ENCODE data around the gene UBE2F. TPM values are rescaled to one million over a fixed set of nuclear protein-coding genes. Genes with fewer than 3 reads are reported as not detected.

UBE2F gene
- total and polyA plus RNA-seq, 9 of the 15 experiments (the other 6 are each of a cell fraction or from before 2014, with no cell fraction given) = 18.1 to 88.1 (median 53.0) TPM

DNA sequence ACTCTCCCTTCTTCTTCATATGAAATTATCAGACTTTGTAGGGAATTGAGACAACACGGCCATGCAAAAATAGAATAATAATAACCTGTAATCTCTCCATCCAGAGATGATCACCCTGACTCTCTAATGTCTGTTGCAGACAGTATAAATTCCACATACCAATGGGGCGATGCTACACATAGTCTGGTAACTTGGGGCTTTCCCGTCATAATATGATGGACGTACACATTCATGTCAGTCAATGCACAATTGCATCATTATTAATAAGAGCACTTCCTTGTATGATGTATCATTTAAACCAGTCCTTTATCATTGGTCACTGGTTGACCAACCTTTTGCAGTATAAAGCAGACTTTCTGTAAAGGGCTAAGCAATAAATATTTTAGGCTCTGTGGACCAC is 54.5 kb downstream of the UBE2F start:
- 85% methylated on average over 4 of the region's 4 CpGs for WGBS (ENCODE audit: insufficient coverage, low coverage, missing lambda C conversion rate)
- TF ChIP-seq RFX5 (IDR thresholded peaks at IDR 0.05; ENCODE audit: low read depth, low read length) (no peak), FIP1L1 (IDR thresholded peaks at IDR 0.05; ENCODE audit: low read depth, low read length, poor library complexity, severe bottlenecking) (no peak), RBM34 (IDR thresholded peaks at IDR 0.05; ENCODE audit: borderline replicate concordance, insufficient read depth, low read length) (no peak), MAFG (tag; conservative IDR thresholded peaks at IDR 0.05) (no peak), ZNF133 (CRISPR knock-in tag; IDR thresholded peaks at IDR 0.05) (no peak), RBBP5 (IDR thresholded peaks at IDR 0.05; ENCODE audit: borderline replicate concordance, insufficient read depth, low read length, poor library complexity, severe bottlenecking) (no peak)
- TF ChIP-seq, protein P1, sequence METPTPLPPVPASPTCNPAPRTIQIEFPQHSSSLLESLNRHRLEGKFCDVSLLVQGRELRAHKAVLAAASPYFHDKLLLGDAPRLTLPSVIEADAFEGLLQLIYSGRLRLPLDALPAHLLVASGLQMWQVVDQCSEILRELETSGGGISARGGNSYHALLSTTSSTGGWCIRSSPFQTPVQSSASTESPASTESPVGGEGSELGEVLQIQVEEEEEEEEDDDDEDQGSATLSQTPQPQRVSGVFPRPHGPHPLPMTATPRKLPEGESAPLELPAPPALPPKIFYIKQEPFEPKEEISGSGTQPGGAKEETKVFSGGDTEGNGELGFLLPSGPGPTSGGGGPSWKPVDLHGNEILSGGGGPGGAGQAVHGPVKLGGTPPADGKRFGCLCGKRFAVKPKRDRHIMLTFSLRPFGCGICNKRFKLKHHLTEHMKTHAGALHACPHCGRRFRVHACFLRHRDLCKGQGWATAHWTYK (CRISPR knock-in tag; IDR thresholded peaks at IDR 0.05) = no peak
- TF ChIP-seq, protein P2, sequence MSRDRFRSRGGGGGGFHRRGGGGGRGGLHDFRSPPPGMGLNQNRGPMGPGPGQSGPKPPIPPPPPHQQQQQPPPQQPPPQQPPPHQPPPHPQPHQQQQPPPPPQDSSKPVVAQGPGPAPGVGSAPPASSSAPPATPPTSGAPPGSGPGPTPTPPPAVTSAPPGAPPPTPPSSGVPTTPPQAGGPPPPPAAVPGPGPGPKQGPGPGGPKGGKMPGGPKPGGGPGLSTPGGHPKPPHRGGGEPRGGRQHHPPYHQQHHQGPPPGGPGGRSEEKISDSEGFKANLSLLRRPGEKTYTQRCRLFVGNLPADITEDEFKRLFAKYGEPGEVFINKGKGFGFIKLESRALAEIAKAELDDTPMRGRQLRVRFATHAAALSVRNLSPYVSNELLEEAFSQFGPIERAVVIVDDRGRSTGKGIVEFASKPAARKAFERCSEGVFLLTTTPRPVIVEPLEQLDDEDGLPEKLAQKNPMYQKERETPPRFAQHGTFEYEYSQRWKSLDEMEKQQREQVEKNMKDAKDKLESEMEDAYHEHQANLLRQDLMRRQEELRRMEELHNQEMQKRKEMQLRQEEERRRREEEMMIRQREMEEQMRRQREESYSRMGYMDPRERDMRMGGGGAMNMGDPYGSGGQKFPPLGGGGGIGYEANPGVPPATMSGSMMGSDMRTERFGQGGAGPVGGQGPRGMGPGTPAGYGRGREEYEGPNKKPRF (IDR thresholded peaks at IDR 0.05; ENCODE audit: low read depth, low read length) = no peak
- TF ChIP-seq, protein P3, sequence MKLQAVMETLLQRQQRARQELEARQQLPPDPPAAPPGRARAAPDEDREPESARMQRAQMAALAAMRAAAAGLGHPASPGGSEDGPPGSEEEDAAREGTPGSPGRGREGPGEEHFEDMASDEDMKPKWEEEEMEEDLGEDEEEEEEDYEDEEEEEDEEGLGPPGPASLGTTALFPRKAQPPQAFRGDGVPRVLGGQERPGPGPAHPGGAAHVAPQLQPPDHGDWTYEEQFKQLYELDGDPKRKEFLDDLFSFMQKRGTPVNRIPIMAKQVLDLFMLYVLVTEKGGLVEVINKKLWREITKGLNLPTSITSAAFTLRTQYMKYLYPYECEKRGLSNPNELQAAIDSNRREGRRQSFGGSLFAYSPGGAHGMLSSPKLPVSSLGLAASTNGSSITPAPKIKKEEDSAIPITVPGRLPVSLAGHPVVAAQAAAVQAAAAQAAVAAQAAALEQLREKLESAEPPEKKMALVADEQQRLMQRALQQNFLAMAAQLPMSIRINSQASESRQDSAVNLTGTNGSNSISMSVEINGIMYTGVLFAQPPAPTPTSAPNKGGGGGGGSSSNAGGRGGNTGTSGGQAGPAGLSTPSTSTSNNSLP (IDR thresholded peaks at IDR 0.05; ENCODE audit: borderline replicate concordance, low read depth, low read length) = no peak
- Histone ChIP-seq H3K4me3 (no peak overlapping the region), H2AFZ (ENCODE audit: low read depth, low read length) (no peak overlapping the region), H3K27ac (ENCODE audit: extremely low read depth, low read depth, low read length) (no peak overlapping the region), H3K4me1 (replicated peaks in 1 of 2; ENCODE audit: control insufficient read depth in 2 of 2, insufficient read depth in 2 of 2, low read length in 2 of 2) (no peaks in the 10 kb centered on the region), H3K27me3 (ENCODE audit: control insufficient read depth in 2 of 2, insufficient read depth in 2 of 2, low read length in 2 of 2) (no peaks in the 10 kb centered on the region), H3K36me3 (ENCODE audit: control insufficient read depth, insufficient read depth, low read length) (peaks cover 38% of the 10 kb centered on the region; the same call in 2 of the 3 replicates), H3K4me2 (ENCODE audit: insufficient read depth, low read length) (no peak overlapping the region), H3K9ac (ENCODE audit: insufficient read depth in 1 of 2, low read depth in 2 of 2, low read length in 2 of 2) (no peak overlapping the region), H3K9me3 (replicated peaks; ENCODE audit: control insufficient read depth, insufficient read depth, low read depth, low read length) (no peaks in the 10 kb centered on the region), H3K9me1 (ENCODE audit: control insufficient read depth, insufficient read depth, low read length) (no peaks in the 10 kb centered on the region), H3K79me2 (ENCODE audit: control insufficient read depth, insufficient read depth, low read length) (no peaks in the 10 kb centered on the region; the same call in 2 of the 3 replicates), H4K20me1 (replicated peaks; ENCODE audit: control insufficient read depth, insufficient read depth, low read length) (no peaks in the 10 kb centered on the region)
- ChIA-PET CTCF (ENCODE audit: low intra/inter-chr PET ratio) (no interaction called here), POLR2A (no interaction called here)
- DNase-seq (ENCODE audit: extremely low read depth in 1 of 4, low spot score in 3 of 4) (no peak), ATAC-seq (no peak), FAIRE-seq (no peak)
- in situ Hi-C loops (cut with MboI) = no loop called here
- intact Hi-C loops (cut with micrococcal nuclease) = loop anchor here (10.0 kb wide), 1 partner anchor 97 kb away; no protein-coding TSS in a partner anchor
- BruUV-seq (replicated peaks) = no TSS peak

Data from K562 (cell line).